ENCODE data around the gene ARHGEF7.

The ARHGEF7 gene

GRCh38 chr13:111314852-111315251 lies 199.7 kb downstream of the ARHGEF7 start:
- H3K27ac ChIP-seq (ENCODE audit: low read depth, low read length) = no peak overlapping the region
- no peaks in the 10 kb centered on the region for H3K9me2 ChIP-seq (replicated peaks; ENCODE audit: insufficient read depth, low read length)
- H3K4me3 ChIP-seq (ENCODE audit: insufficient read depth, low read length, poor library complexity, severe bottlenecking) = no peak overlapping the region
- no peak overlapping the region for H3K9ac ChIP-seq (ENCODE audit: low read length)
- H4K20me1 ChIP-seq (ENCODE audit: low read depth, low read length) = no peaks in the 10 kb centered on the region
- no peaks in the 10 kb centered on the region for H3F3A ChIP-seq (ENCODE audit: insufficient read depth)
- H3K27me3 ChIP-seq (ENCODE audit: low read length) = no peaks in the 10 kb centered on the region
- H3K36me3 ChIP-seq (ENCODE audit: low read length) = no peaks in the 10 kb centered on the region
- TF ChIP-seq EZH2phosphoT487 (conservative IDR thresholded peaks at IDR 0.05; ENCODE audit: low read length) (no peak), CTCF (IDR thresholded peaks at IDR 0.05; ENCODE audit: insufficient read depth, low read length, poor library complexity, severe bottlenecking) (no peak)
- H3K4me2 ChIP-seq (ENCODE audit: low read depth, low read length, poor library complexity, severe bottlenecking) = no peak overlapping the region
- no peaks in the 10 kb centered on the region for H3K79me2 ChIP-seq (ENCODE audit: insufficient read depth, low read length)
- H3K9me3 ChIP-seq (ENCODE audit: insufficient read depth, low read length) = no peaks in the 10 kb centered on the region
- H2AFZ ChIP-seq (ENCODE audit: low read depth, low read length, severe bottlenecking) = no peak overlapping the region

GRCh38 chr13:111315347-111315995 lies 200.4 kb downstream of the ARHGEF7 start:
- Histone ChIP-seq H3F3A (ENCODE audit: insufficient read depth) (no peaks in the 10 kb centered on the region), H4K20me1 (ENCODE audit: low read depth, low read length) (no peaks in the 10 kb centered on the region), H3K9ac (ENCODE audit: low read length) (no peak overlapping the region), H3K4me2 (ENCODE audit: low read depth, low read length, poor library complexity, severe bottlenecking) (no peak overlapping the region), H3K9me3 (ENCODE audit: insufficient read depth, low read length) (no peaks in the 10 kb centered on the region), H3K27ac (ENCODE audit: low read depth, low read length) (no peak overlapping the region), H3K36me3 (ENCODE audit: low read length) (no peaks in the 10 kb centered on the region), H2AFZ (ENCODE audit: low read depth, low read length, severe bottlenecking) (no peak overlapping the region), H3K79me2 (ENCODE audit: insufficient read depth, low read length) (no peaks in the 10 kb centered on the region), H3K4me3 (ENCODE audit: insufficient read depth, low read length, poor library complexity, severe bottlenecking) (no peak overlapping the region), H3K27me3 (ENCODE audit: low read length) (no peaks in the 10 kb centered on the region), H3K9me2 (replicated peaks; ENCODE audit: insufficient read depth, low read length) (no peaks in the 10 kb centered on the region)
- TF ChIP-seq EZH2phosphoT487 (conservative IDR thresholded peaks at IDR 0.05; ENCODE audit: low read length) (no peak), CTCF (IDR thresholded peaks at IDR 0.05; ENCODE audit: insufficient read depth, low read length, poor library complexity, severe bottlenecking) (no peak)

GRCh38 chr13:111316161-111316730 lies 201.1 kb downstream of the ARHGEF7 start:
- no peak overlapping the region for H3K4me3 ChIP-seq (ENCODE audit: insufficient read depth, low read length, poor library complexity, severe bottlenecking)
- no peaks in the 10 kb centered on the region for H3K27me3 ChIP-seq (ENCODE audit: low read length)
- H3K27ac ChIP-seq (ENCODE audit: low read depth, low read length) = no peak overlapping the region
- no peak overlapping the region for H3K4me2 ChIP-seq (ENCODE audit: low read depth, low read length, poor library complexity, severe bottlenecking)
- H3K9me3 ChIP-seq (ENCODE audit: insufficient read depth, low read length) = no peaks in the 10 kb centered on the region
- no peaks in the 10 kb centered on the region for H3K36me3 ChIP-seq (ENCODE audit: low read length)
- H4K20me1 ChIP-seq (ENCODE audit: low read depth, low read length) = no peaks in the 10 kb centered on the region
- no peak overlapping the region for H3K9ac ChIP-seq (ENCODE audit: low read length)
- no peak for TF ChIP-seq CTCF (IDR thresholded peaks at IDR 0.05; ENCODE audit: insufficient read depth, low read length, poor library complexity, severe bottlenecking)
- TF ChIP-seq EZH2phosphoT487 (conservative IDR thresholded peaks at IDR 0.05; ENCODE audit: low read length) = no peak
- H3K79me2 ChIP-seq (ENCODE audit: insufficient read depth, low read length) = no peaks in the 10 kb centered on the region
- H3F3A ChIP-seq (ENCODE audit: insufficient read depth) = no peaks in the 10 kb centered on the region
- no peaks in the 10 kb centered on the region for H3K9me2 ChIP-seq (replicated peaks; ENCODE audit: insufficient read depth, low read length)
- H2AFZ ChIP-seq (ENCODE audit: low read depth, low read length, severe bottlenecking) = no peak overlapping the region

Data from SU-DHL-6 (cell line).